Forelimb muscle (tissue), 1 donor: ENCODE data around the gene NNMT. TPM values are rescaled to one million over a fixed set of nuclear protein-coding genes. Genes with fewer than 3 reads are reported as not detected.

Source experiments
- DNase-seq: peaks from one replicate; pipeline ENCODE4 v3.0.0-alpha.2; 2013; ENCODE audit warnings: low read depth
- polyA plus RNA-seq: library from polyadenylated mRNA; unstranded; fragments of 120-200 nt; gene quantifications from one replicate; pipeline ENCODE4 v1.2.1, GENCODE V29; 2013; ENCODE audit not compliant: insufficient read length

NNMT gene
- polyA plus RNA-seq, result 58.6 TPM

DNA sequence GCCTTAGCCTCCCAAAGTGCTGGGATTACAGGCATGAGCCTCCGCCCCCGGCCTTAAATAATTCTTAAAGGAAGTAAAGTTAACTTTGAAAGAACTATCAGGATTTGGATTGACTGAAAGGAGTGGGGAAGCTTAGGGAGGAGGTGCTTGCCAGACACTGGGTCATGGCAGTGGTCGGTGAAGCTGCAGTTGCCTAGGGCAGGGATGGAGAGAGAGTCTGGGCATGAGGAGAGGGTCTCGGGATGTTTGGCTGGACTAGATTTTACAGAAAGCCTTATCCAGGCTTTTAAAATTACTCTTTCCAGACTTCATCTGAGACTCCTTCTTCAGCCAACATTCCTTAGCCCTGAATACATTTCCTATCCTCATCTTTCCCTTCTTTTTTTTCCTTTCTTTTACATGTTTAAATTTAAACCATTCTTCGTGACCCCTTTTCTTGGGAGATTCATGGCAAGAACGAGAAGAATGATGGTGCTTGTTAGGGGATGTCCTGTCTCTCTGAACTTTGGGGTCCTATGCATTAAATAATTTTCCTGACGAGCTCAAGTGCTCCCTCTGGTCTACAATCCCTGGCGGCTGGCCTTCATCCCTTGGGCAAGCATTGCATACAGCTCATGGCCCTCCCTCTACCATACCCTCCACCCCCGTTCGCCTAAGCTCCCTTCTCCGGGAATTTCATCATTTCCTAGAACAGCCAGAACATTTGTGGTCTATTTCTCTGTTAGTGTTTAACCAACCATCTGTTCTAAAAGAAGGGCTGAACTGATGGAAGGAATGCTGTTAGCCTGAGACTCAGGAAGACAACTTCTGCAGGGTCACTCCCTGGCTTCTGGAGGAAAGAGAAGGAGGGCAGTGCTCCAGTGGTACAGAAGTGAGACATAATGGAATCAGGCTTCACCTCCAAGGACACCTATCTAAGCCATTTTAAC is at the start of gene NNMT:
Gene NNMT (plus strand): TSS at position 724 of the 929 bp plus-strand sequence. CDS start 158 bp downstream, at position 882.
- DNase-seq, result peak; percentile 29

DNA sequence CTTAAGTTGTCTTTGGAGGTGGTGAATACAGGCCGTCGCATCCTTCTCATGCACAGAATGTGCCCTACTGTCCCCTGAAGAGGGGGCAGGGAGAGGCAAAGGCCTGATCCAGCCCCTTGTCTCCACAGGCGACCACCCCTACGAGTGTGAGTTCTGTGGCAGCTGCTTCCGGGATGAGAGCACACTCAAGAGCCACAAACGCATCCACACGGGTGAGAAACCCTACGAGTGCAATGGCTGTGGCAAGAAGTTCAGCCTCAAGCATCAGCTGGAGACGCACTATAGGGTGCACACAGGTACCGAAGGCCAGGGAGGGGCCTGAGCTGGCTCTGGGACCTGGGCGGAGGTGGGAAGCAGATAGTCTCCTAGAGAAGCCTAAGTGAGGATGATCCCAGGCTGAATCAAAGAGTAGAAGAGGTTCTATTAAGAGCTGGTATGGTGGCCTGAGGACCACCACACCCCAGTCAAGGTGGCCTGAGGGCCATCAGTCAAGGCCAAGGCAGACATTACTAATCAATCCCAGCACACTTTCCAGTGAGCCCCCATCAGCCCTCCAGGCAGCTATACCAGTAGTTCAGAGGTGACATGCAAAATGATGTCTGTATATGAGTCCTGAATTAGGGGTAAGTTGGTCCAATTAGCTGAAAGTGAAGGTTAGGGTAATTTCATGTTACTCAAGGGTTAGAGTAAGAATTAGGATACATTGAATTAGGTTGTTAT is 49.0 kb upstream of the NNMT start:
- DNase-seq, result no peak

DNA sequence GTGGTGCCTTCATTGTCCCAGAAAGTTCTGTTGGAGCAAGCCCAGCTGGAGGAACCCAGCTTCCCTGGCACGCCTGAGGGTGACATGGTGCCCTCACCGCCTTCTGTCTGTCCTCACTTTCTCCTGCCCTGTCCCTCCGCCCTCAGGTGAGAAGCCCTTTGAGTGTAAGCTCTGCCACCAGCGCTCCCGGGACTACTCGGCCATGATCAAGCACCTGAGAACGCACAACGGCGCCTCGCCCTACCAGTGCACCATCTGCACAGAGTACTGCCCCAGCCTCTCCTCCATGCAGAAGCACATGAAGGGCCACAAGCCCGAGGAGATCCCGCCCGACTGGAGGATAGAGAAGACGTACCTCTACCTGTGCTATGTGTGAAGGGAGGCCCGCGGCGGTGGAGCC is 46.0 kb upstream of the NNMT start:
- DNase-seq, result no peak

DNA sequence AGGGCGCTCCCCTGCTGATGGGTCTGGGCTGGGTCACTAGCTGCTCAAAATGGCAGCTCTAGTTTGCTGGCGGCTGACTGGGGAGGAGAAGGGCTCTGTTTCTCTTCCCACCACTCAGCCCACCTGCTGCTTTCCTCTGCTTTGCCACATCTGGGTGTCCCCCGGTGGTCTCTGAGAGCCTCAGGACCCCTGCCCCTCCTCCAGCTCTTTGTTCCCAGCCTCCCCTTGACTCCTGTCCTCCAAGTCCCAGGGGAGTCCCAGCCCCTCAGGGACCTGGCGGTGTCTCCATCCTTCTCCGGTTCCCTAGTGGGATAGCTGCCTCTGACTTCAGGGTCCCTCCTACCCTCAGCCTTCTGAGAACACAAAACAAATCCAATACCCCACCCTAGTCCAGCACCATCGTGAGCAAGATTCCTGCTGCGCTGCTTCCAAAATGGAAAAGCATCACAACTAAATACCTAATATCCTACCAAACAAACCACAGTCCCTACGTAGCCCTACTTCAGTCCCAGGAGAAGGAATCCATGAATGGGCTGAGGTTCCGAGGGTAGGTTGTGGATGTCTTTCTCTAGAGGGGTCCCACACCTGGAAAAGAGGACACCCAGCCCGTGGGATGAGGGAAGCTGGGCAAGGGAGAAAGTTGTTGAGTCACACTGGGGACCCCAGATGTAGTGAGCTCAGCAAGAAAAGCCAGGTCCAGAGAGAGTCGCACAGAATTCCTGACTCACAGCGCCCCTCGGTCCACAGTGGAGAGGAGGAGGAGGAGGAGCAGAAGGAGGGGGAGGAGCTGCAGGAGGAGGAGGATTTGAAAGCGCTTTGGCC is 45.0 kb upstream of the NNMT start:
- peak; percentile 43 for DNase-seq

DNA sequence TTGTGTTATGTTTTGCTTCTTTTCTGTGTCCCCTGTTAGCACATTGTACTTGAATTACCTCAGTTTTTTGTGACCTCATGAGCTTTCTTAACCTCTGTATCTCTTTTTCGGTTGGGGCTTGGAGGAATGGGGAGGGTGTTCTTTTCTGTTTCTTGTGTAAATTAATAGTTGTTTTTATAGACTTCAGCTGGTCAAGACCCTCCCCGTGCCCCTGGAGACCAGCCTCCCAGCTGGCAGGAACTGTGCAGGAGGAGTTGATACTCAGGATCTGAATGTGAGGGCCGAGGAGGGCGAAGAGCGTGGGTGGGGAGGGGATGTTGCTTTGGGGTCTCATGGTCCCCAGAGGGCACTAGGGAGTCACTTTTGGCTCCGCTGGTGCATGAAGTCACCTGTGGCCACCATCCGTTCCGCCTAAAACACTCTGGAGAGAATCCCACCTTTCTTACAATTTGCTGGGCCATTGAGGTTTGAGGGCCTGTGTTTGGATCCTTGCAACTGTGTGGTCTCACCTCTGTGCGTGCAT is 44.3 kb upstream of the NNMT start:
- DNase-seq, result no peak

DNA sequence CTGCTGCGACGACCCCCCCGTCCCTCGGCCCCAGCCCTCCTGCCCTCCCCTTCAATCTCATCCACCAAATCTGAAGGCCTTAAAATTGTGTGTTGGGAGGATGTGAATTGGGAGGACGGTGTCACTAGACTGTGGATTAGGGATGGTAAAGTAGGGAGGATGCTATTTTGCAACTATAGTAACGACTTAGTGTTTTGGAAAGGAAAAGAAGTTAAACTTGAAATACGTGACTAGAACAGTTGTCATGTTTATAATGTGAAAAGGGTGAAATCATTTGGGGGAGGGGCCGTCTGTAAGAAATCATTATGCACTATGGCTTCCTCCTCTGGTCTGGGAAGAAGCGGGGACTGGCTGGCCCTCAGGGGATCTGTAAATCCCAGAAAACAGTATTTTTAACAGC is 43.4 kb upstream of the NNMT start:
- DNase-seq, result no peak

DNA sequence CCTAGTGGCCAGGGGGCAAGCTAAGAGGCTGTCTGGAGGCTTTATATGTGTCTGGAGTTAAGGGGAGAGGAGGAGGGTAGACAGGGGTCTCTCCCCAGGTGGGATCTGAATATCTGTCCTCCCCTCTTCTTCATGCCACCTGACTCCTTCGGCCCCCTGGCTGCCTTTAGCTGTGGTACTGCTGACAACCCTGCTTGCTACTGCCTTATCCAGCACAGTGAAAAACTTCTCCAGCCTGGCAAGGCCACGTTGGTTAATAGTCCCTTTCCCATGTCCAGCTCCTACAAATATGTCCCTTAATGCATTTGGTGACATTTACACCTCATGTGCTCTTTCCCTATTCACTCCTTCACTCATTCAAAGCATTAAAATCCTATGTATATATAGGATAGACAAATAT is 42.4 kb upstream of the NNMT start:
- DNase-seq, result no peak

DNA sequence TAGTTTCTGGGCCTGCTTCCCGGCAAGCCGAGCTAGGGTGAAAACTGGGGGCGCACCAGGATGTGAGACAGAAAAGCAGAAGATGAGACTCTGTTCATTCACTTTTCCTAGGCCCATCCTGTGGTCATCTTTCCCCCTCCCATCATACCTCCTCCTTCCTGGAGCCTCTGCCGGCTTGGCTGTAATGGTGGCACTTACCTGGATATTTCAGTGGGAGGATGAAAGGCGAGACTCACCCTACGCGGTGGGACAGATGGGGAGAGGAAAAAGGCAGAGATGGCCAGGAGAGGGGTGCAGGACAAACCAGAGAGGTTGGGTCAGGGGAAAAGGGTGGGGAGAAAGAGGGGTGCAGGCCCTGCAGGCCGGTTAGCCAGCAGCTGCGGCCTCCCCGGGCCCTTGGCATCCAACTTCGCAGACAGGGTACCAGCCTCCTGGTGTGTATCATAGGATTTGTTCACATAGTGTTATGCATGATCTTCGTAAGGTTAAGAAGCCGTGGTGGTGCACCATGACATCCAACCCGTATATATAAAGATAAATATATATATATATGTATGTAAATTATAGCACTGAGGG is 41.5 kb upstream of the NNMT start:
- no peak for DNase-seq

DNA sequence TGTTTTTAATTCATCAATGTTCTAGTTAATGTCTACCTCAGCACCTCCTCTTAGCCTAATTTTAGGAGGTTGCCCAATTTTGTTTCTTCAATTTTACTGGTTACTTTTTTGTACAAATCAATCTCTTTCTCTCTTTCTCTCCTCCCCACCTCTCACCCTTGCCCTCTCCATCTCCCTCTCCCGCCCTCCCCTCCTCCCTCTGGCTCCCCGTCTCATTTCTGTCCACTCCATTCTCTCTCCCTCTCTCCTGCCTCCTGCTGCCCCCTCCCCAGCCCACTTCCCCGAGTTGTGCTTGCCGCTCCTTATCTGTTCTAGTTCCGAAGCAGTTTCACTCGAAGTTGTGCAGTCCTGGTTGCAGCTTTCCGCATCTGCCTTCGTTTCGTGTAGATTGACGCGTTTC is 40.9 kb upstream of the NNMT start:
- no peak for DNase-seq

DNA sequence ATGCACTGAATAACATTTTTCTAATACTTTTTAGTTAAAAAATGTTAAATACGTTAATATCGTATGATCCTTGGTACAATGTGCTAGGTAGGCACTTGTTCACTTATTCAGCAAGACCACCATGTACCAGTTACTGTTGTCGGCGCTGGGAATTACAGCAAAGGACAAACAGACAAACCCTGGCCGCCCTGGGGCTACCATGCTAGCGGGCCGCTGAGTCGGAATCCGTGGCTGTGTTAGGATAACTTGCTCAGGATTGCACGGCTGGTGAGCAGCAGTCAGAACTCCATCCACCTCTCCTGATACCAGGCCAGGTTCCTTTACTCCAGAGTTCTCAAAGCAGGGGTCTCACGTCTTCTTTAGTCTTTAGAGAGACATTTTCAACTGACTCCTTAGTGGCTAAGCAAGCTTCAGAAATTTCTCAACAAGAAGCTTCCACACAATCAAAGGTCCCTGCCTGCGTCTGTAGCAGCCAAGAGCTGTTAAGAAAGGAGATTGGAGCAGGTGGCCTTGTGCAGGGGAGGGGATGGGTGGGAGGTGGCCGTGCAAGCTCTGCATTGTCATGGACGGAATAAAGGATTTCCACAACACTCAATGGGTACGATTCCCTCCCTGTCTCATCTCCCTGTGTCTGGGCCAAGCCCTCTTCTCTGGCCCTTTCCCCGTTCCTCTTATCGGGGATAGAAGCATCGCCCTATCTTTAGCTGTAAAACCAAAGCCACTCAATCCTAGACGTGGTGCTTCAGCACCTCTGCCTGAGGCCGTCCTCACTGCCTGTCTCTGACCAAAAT is 39.8 kb upstream of the NNMT start:
- no peak for DNase-seq

DNA sequence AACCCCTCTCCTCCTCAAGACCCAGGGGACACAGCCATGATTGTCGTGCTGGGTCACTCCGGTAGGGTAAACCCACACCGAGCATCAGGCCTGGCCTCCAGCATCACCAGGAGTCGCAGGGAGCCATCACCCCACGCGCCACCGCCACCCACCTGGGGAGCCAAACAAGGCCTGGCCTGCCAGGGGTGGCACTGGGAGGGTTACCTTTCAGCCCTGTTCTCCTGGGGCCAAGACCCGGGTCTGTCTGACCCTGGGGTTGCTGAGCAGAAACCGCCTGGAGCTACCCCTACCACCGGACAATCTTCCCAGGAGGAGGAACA is 39.3 kb upstream of the NNMT start:
- no peak for DNase-seq

DNA sequence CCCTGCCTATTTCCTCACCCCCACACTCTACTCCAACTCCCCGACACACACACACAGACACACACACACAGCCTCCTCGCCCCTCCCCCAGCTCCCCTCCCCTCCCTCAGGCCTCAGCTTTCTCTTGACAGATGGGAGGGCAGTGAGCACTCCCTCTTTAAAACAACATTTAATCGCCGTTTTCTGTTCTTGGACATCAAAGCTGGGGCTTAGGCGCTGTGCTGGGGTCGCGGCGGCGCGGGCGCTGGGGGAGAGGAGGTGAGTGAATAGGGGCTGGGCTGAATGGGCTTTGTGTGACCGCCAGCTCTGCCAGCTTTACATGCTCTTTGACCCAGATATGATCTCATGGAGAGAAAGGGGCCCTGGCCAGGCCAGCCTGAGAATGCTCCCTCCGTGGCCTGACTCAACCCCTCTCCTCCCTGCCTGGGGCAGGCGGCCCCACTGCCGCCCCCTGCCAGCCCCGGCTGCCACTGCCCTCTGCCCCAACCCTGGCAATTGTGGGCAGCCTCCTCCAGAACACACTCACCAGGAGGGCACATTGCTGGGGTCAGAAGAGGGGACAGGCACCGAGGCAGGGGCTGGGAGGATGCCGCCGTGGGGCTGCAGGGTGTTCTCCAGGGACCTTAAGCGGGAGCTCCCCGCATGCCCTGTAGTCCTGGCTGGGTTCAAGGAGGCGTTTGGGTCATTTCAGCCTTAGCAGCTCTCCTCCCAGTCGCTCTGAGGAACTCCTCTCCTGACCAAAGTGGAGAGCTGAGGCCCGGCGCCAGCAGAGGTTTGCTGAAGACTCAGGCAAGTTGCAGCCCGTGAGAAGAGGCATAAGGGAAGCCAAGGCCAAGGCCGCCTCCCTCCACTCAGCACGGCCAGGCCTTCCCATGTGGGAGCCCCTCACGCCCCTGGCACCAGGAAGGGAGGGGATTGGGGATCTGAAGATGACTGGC is 38.3 kb upstream of the NNMT start:
- no peak for DNase-seq

DNA sequence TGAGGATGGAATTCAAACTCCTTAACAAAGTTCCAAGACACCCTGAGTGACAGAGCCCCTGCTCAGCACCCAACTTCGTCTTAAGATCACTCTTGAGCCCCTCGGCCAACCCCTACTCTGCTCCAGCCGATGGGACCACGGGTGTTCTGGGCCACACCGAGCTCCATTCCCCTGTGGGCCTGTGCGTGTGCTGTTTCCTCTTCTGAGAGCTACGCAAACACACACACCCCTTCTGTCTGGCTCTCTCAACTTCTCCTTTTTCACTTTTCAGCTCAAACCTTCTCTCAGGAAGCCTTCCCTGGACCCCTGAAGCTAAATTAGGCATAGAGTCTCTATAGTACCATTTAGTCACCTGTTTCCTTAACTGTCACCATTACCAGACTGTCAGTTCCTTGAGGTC is 37.5 kb upstream of the NNMT start:
- no peak for DNase-seq

DNA sequence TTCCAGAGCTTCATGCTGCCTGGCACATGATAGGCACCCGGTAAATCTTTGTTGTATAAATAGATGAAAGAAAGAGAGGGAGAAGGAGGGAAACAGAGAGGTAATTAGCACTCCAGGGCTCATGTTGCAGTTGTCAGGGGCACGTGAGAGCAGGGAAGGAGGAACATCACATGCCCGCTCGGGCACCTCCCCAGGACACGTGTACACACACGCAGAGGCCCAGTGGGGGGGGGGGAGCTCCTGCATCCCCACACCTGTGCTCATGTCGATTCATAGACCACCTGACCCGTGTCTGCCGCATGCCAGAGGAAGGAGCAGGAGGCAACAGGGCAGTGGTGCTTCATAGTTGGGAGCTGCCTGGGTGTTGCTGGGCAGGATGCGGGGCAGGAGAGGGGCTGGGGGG is 37.1 kb upstream of the NNMT start:
- DNase-seq, result no peak

DNA sequence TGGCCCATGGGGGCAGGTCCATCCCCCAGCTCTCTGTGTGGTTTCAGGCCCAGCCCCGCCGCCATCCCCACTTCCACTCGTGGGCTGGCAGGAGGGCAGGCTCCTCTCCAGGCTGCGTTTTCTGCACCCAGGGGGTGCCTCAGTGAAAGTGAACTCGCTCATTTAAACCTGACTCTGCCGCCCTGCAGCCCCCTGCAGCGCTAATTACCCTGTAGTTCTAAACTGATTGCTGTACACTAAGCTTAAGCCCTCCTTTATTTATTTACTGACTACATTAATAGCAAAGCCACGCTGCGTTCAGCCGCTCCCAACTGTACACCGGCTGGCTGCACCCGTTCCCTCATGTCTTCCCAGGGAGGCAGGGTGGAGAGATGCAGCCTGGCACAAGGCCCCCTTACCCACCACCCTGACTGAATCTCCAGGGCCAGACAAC is 36.6 kb upstream of the NNMT start:
- DNase-seq, result no peak

DNA sequence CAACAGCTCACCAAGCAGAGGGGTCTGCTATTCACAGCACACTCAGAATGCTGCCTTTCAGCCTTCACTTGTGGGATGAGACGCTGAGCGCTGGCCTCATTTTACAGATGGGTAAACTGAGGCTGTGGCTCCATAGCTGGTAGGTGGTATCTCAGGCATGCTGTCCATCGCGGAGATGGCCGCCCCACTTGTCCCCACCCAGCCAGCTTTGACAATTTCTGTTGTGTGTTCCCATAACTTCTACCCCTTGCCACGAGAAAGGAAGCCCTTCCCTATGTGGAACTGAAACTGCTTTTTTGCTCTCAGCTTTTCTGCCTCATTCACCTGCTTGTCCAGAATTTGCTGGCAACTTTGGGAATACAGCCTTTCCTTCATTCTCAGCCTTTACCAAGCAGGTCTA is 36.1 kb upstream of the NNMT start:
- DNase-seq, result no peak

DNA sequence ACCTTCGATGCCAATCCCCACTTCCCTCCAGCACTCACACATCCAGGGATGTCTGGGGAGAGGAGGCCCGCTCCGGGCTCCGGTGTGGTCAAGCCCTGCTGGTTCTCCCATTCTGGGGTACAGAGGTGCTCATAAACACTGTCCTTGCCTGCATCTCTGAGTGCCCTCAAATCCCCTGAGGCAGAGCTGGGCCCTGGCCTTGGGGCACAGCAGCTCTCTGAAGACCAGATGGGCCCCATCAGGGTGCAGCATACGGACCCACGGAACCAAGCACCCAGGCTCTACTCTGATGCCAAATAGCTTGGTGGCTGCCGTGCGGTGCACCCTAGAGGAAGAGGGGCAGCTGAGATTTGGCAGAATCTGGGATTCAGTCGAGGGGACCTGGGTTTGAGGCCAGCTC is 35.7 kb upstream of the NNMT start:
- DNase-seq, result no peak

DNA sequence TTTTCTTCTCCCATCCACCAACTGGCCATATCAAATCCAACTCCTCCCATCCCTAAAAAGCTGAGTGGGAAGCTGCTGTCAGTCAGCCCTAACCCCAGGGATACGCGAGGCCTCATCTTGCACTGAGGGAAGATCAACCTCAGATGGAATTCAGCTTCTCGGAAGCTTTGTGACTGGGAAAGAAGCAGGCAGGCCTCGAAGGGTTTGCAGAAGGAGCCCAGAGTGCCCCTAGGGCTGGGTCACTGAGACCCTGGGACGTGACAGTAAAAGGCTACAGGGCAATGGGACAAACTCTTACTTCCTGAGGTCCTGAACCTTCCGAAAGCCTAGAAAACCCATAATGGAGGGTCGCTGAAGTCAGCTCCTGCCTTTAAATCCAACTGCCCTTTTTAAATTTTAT is 34.4 kb upstream of the NNMT start:
- no peak for DNase-seq

DNA sequence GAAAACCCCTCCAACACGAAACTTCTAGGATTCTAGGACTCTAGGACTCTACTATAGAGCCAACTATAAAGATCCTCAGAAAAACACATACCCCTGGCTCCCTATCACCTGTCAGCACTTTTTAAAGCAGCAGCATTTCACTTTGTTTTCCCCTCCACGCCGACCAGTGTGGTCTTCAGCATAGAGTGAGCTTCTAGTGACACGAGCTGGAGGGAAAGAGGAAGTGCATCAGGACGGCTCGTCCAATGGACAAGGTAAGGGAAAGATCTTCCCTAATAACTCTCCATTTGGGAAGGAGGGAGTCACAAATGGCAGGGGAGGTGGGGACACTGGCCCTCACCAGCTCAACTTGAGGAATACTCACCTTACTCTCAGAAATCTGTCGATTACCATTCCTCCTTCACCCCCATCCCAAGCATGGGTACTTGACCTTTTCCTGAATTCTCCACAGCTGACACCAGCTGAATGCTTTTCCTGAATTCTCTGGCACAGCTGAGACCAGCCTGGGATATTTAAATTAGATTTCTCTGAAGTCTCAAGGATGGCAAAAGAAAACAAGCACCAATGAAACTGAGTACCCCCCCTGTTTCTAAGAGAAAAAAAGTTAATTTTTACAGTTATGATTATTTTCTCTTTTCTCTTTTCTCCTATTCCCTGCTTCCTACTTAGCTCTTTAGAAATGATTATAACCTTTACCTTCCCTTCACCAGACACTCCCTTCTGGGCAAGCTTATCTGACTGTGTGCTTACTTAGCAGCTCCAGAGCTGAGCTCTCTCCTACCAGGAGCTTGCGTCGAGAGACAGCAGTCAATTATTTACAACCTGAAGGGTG is 33.3 kb upstream of the NNMT start:
- no peak for DNase-seq
